Measurements from ENCODE around the gene FOXL3.

DNA sequence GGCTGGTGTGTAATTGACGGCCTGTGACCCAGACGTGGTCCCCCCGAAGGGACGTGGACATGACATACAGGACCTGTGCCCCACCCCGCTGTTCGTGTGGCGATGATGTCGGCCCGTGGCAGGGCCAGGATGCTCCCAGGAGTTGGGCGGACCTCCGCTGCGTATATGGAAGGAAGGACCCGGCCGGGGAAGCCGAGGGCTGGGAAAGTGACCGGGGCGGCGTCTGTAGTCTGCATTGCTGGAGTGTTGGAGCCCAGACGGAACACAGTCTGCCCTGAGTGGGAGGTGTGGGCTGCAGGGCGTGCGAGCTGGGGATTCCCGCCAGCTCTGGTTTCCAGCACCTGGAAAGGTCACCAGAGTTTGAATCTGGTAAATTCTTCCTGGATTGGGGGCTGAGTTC is 45.0 kb upstream of the FOXL3 start:
- TF ChIP-seq, protein P1, sequence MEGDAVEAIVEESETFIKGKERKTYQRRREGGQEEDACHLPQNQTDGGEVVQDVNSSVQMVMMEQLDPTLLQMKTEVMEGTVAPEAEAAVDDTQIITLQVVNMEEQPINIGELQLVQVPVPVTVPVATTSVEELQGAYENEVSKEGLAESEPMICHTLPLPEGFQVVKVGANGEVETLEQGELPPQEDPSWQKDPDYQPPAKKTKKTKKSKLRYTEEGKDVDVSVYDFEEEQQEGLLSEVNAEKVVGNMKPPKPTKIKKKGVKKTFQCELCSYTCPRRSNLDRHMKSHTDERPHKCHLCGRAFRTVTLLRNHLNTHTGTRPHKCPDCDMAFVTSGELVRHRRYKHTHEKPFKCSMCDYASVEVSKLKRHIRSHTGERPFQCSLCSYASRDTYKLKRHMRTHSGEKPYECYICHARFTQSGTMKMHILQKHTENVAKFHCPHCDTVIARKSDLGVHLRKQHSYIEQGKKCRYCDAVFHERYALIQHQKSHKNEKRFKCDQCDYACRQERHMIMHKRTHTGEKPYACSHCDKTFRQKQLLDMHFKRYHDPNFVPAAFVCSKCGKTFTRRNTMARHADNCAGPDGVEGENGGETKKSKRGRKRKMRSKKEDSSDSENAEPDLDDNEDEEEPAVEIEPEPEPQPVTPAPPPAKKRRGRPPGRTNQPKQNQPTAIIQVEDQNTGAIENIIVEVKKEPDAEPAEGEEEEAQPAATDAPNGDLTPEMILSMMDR (IDR thresholded peaks at IDR 0.05): no peak
- no peak for TF ChIP-seq POLR2A (IDR thresholded peaks at IDR 0.05)

Data from adrenal gland (tissue), 5 donors.